ENCODE measurements around the gene LRCH1. TPM values are rescaled to one million over a fixed set of nuclear protein-coding genes. Genes with fewer than 3 reads are reported as not detected.

LRCH1 gene
- total RNA-seq, 4 donors from 2014 or later = 17.2 to 25.7 (median 21.9) TPM

- Histone ChIP-seq H3K27ac (no peak overlapping the region), H3K27me3 (no peaks in the 10 kb centered on the region), H3K4me1 (no peaks in the 10 kb centered on the region), H3K9me3 (no peaks in the 10 kb centered on the region), H3K36me3 (no peaks in the 10 kb centered on the region), H3K4me3 (no peak overlapping the region)
- no peak for TF ChIP-seq EP300 (IDR thresholded peaks at IDR 0.05)
- TF ChIP-seq POLR2A (IDR thresholded peaks at IDR 0.05) = no peak
- TF ChIP-seq CTCF (IDR thresholded peaks at IDR 0.05) = no peak
- DNase-seq (ENCODE audit: low spot score in 2 of 2) = no peak
- WGBS, 2 donors = 90 to 96% methylated on average over 4 of the region's 4 CpGs
Observed at GRCh38 chr13:46542833-46543232, 10.1 kb upstream of the LRCH1 start.

- Histone ChIP-seq H3K9me3 (no peaks in the 10 kb centered on the region), H3K4me3 (no peak overlapping the region), H3K4me1 (no peaks in the 10 kb centered on the region), H3K27ac (no peak overlapping the region), H3K27me3 (no peaks in the 10 kb centered on the region), H3K36me3 (no peaks in the 10 kb centered on the region)
- 94 to 99% methylated on average over 3 of the region's 3 CpGs for WGBS, 2 donors
- TF ChIP-seq POLR2A (IDR thresholded peaks at IDR 0.05) = no peak
- no peak for TF ChIP-seq CTCF (IDR thresholded peaks at IDR 0.05)
- TF ChIP-seq EP300 (IDR thresholded peaks at IDR 0.05) = no peak
- no peak for DNase-seq (ENCODE audit: low spot score in 2 of 2)
Observed at GRCh38 chr13:46543287-46543686, 9.7 kb upstream of the LRCH1 start.

GRCh38 chr13:46544208-46544607 lies 8.8 kb upstream of the LRCH1 start:
- no peaks in the 10 kb centered on the region for H3K4me1 ChIP-seq
- H3K36me3 ChIP-seq = no peaks in the 10 kb centered on the region
- H3K9me3 ChIP-seq = no peaks in the 10 kb centered on the region
- no peaks in the 10 kb centered on the region for H3K27me3 ChIP-seq
- DNase-seq (ENCODE audit: low spot score in 2 of 2) = no peak
- H3K27ac ChIP-seq = no peak overlapping the region
- TF ChIP-seq EP300 (IDR thresholded peaks at IDR 0.05) (no peak), POLR2A (IDR thresholded peaks at IDR 0.05) (no peak), CTCF (IDR thresholded peaks at IDR 0.05) (no peak)
- H3K4me3 ChIP-seq = no peak overlapping the region
- 95 to 100% methylated on average over 2 of the region's 2 CpGs for WGBS, 2 donors

GRCh38 chr13:46544811-46545210 lies 8.2 kb upstream of the LRCH1 start:
- Histone ChIP-seq H3K27ac (no peak overlapping the region), H3K27me3 (no peaks in the 10 kb centered on the region), H3K9me3 (no peaks in the 10 kb centered on the region), H3K4me1 (no peaks in the 10 kb centered on the region), H3K36me3 (no peaks in the 10 kb centered on the region), H3K4me3 (no peak overlapping the region)
- no peak for DNase-seq (ENCODE audit: low spot score in 2 of 2)
- WGBS, 2 donors = 93 to 100% methylated on average over 1 of the region's 1 CpG
- TF ChIP-seq POLR2A (IDR thresholded peaks at IDR 0.05) = no peak

GRCh38 chr13:46546084-46546768 lies 6.7 kb upstream of the LRCH1 start:
- Histone ChIP-seq H3K9me3 (no peaks in the 10 kb centered on the region), H3K27me3 (no peaks in the 10 kb centered on the region), H3K4me3 (no peak overlapping the region), H3K27ac (no peak overlapping the region), H3K4me1 (peaks cover 0 to 4% (median 2%) of the 10 kb centered on the region in 4 donors), H3K36me3 (no peaks in the 10 kb centered on the region)
- 75 to 85% methylated on average over 8 of the region's 8 CpGs for WGBS, 2 donors
- TF ChIP-seq CTCF (IDR thresholded peaks at IDR 0.05) = no peak
- TF ChIP-seq EP300 (IDR thresholded peaks at IDR 0.05) = no peak
- TF ChIP-seq POLR2A (IDR thresholded peaks at IDR 0.05) = no peak
- DNase-seq (ENCODE audit: low spot score in 2 of 2) = no peak
